Naive B cell (primary cell): Measurements from ENCODE around the gene INTS13. TPM values are rescaled to one million over a fixed set of nuclear protein-coding genes. Genes with fewer than 3 reads are reported as not detected.
"Not testable (repeated sequence)": the region's sequence is repeated elsewhere in the genome, so short reads cannot be mapped to it uniquely, and the experiment has no call there.

Source experiments
- ATAC-seq, 2 donors: fragments of 150-1000 bp; cut with Tn5 transposase; 2 replicates each; pipeline ENCODE4 v1.10.0; 2021; ENCODE audit warnings: low read depth in 2 of 2, mild to moderate bottlenecking in 2 of 2, moderate library complexity in 2 of 2
- DNase-seq: peaks from one replicate; pipeline ENCODE4 v3.0.0; 2022
- H3K27ac Mint-ChIP-seq, 6 donors: one replicate each; pipeline ENCODE4 v1.8.0; 2020 to 2022; ENCODE audit warnings: mild to moderate bottlenecking in 6 of 6, mixed read lengths in 6 of 6, moderate library complexity in 5 of 6, inconsistent platforms in 2 of 6
- H3K27me3 Mint-ChIP-seq, 3 donors: one replicate each; pipeline ENCODE4 v1.8.0; 2021 to 2022; ENCODE audit warnings: mixed read lengths in 3 of 3, mild to moderate bottlenecking in 1 of 3
- H3K36me3 Mint-ChIP-seq, 2 donors: one replicate each; pipeline ENCODE4 v1.8.0; 2020 to 2022; ENCODE audit warnings: mixed read lengths in 2 of 2, inconsistent platforms in 1 of 2, mild to moderate bottlenecking in 1 of 2
- H3K4me1 Mint-ChIP-seq, 3 donors: one replicate each; pipeline ENCODE4 v1.8.0; 2020 to 2022; ENCODE audit warnings: mixed read lengths in 3 of 3, inconsistent platforms in 1 of 3, mild to moderate bottlenecking in 1 of 3, moderate library complexity in 1 of 3
- H3K4me3 Mint-ChIP-seq, 8 donors: one replicate each; pipeline ENCODE4 v1.8.0; 2020 to 2022; ENCODE audit warnings: mild to moderate bottlenecking in 8 of 8, mixed read lengths in 8 of 8, moderate library complexity in 8 of 8, inconsistent platforms in 2 of 8
- H3K9me3 Mint-ChIP-seq, 7 donors: one replicate each; pipeline ENCODE4 v1.8.0; 2020 to 2022; ENCODE audit warnings: mixed read lengths in 7 of 7, mild to moderate bottlenecking in 5 of 7, inconsistent platforms in 2 of 7, moderate library complexity in 1 of 7
- polyA plus RNA-seq, 6 donors: library from polyadenylated mRNA; unstranded; fragments of 300-500 nt; fragmentation: Illumina TruSeq; gene quantifications; one replicate each; pipeline ENCODE4 v1.2.3, GENCODE V29; 2021; ENCODE audit warnings: low read depth in 6 of 6

INTS13 gene
- polyA plus RNA-seq, 6 donors from 2014 or later: 5.0 to 23.3 (median 14.7) TPM

DNA sequence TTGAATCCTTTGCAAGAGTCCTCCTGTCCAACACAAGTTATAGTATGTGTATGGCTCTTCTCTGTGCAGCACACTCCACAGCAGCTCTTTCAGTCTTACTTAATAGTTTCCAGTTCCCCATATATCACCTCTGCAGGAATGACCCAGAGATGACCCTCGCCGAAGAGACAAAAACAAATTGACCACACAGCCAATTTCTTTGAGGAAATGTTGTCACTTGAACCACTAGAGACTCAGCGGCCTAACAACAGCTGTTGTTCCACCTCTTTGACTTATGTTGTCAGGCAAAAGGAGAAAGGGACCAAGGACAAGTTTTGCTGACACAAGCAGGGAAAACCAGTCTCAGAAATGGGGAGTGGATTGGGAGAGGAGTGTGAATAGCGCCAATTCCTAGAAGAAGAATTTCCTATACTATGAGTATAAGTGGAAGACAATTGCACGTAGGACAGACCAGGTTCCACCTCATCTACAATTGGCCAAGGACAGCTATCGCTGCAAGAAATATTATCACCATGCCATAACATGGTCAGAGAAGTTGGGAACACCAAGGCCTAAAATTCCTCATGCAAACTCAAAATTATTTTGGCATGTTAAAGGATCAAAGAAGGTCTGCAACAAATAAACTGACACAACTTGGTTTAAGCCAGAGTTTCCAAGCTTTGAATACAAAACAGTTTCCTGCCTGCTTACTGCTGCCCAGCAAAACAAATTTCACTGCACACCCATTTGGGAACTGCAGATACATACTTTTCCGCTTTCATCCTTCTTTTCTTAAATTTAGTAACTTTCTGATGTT lies 63.1 kb downstream of the INTS13 start:
- H3K27ac Mint-ChIP-seq: no peak overlapping the region
- H3K36me3 Mint-ChIP-seq: no peaks in the 10 kb centered on the region
- H3K9me3 Mint-ChIP-seq: no peaks in the 10 kb centered on the region
- no peak overlapping the region for H3K4me3 Mint-ChIP-seq
- DNase-seq: no peak
- H3K27me3 Mint-ChIP-seq: peaks cover 0 to 8% (median 8%) of the 10 kb centered on the region in 3 donors
- ATAC-seq: no peak
- peaks cover 9 to 16% (median 10%) of the 10 kb centered on the region in 3 donors for H3K4me1 Mint-ChIP-seq

DNA sequence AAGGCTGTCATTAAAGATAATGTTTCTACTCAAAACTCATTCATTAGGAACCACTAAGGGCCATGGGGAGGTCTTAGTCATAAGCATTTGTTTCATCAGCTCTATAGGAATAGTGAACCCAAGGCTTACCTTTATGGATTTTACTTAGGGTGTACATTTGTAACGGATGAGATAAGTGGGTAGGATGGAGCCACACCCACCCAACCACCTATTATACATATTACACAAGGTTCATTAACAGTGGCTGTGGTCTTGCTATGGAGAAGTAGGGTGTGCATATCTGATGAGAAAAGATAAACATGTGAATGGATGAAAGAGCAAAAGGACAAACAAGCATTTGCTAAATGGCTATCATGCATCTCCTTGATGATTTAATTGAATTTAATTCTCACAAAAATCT lies 65.2 kb downstream of the INTS13 start:
- Mint-ChIP-seq H3K4me3 (no peak overlapping the region), H3K27me3 (peaks cover 0 to 8% (median 8%) of the 10 kb centered on the region in 3 donors), H3K27ac (no peak overlapping the region), H3K9me3 (no peaks in the 10 kb centered on the region), H3K4me1 (peaks cover 0 to 1% (median 1%) of the 10 kb centered on the region in 3 donors), H3K36me3 (no peaks in the 10 kb centered on the region)
- no peak for DNase-seq
- no peak for ATAC-seq

DNA sequence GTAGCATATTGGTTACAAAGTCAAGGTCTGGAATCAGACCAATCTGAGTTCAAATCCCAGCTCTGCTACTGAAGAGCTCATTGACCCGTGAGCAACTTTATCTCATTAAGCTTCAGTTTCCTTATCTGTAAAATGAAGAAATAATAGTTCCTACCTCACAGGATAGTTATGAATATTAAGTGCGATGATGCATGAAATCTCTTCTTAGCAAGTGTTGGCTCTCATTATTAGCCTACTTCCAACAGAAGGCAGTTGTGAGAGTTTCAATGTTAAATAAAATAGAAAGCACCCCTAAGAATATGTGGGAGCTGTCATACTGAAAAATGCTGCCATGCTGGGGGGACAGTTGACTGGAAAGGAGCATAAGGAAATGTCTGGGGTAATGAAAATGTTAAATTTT lies 65.8 kb downstream of the INTS13 start:
- H3K27me3 Mint-ChIP-seq: peaks cover 0 to 8% (median 8%) of the 10 kb centered on the region in 3 donors
- H3K27ac Mint-ChIP-seq: no peak overlapping the region
- DNase-seq (no peak), ATAC-seq (no peak)
- H3K9me3 Mint-ChIP-seq: no peaks in the 10 kb centered on the region
- H3K36me3 Mint-ChIP-seq: no peaks in the 10 kb centered on the region
- no peak overlapping the region for H3K4me3 Mint-ChIP-seq
- peaks cover 3 to 8% (median 7%) of the 10 kb centered on the region in 3 donors for H3K4me1 Mint-ChIP-seq

DNA sequence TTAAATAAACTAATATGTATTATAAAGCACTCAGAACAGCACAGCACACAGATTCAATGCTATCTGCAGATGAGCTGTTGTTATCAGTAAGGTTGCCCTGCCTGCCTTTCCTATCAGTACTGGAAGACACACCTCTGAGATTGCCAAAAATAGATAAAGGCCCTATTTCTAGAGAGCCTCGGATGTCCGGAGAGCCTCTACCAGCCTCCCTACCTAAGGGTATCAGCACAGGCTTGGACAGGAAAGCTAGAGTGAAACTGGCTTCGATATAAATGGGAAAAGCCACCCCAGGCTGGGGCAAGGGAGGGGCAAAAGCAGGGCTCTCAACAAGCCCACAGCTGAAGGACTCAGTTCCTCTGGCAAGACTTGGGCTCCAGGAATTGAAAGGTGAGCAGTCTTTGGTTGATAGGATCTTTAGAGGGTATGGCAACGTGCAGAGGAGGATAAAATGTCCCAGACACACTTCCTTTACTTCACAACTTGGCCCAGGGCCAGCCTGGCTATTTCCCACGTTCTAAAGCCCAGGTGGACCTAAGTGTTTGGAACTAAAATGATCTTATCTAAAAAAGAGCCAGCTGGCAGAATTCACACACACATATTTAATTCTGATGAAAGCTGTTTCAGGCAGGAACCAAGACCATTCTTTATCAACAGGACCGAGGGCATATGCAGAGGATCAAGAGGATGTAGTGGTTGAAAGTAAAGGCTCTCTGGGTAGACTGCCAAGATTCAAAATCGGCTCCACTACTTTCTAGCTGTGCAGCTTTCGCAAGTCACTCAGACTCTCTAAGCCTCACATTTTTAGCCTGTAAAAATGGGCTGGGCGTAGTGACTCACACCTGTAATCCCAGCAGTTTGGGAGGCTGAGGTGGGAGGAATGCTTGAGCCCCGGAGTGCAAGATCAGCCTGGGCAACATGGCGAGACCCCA lies 67.0 kb downstream of the INTS13 start:
- Mint-ChIP-seq H3K27ac (peak overlapping the region in 1 of 6 donors; percentile 25), H3K36me3 (no peaks in the 10 kb centered on the region), H3K9me3 (no peaks in the 10 kb centered on the region), H3K4me3 (no peak overlapping the region), H3K4me1 (peaks cover 4 to 9% (median 8%) of the 10 kb centered on the region in 3 donors), H3K27me3 (peaks cover 0 to 8% (median 8%) of the 10 kb centered on the region in 3 donors)
- DNase-seq (no peak), ATAC-seq (no peak)

DNA sequence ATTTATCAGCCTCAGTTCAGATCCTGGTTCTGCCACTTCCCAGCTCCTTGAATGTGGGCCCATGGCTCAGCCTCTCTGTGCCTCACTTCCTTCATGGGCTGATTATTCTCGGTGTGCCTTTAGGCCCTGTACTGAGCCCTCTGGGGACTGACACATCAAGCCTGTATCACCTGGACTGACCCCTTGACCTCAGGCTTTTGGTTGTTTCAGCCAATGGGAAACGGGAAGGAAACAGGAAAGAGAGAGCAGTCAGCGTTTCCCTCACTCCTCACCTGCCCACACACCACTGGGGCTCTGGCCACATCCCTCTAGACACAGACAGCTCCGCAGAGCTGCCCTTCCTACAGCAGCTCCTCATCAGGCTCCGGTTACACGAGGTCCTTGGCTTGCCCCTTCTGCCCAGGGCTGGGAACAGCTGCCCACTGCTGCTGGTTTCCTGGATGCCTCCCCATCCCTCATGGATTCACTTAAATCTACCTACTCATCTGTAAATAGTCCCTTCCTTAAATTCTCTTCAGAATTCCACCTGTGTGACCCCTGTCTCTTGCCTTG lies 67.8 kb downstream of the INTS13 start:
- ATAC-seq: no peak
- H3K27me3 Mint-ChIP-seq: peaks cover 0 to 8% (median 8%) of the 10 kb centered on the region in 3 donors

DNA sequence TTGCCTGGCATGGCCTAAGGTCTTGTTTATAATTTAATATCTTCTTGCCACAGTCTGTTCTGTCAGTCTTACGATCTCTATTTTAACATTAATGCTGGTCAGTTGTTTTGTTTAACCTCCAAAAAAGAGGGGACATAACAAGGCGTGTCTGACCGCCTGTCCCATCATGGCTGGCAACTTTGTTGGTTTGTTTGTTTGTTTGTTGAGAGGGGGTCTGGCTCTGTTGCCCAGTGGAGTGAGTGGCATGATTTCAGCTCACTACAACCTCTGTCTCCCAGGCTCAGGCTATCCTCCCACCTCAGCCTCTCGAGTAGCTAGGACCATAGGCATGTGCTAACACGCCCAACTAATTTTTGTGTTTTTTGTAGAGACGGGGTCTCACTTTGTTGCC lies 68.7 kb downstream of the INTS13 start:
- no peaks in the 10 kb centered on the region for H3K9me3 Mint-ChIP-seq
- H3K4me1 Mint-ChIP-seq: peaks cover 4 to 9% (median 8%) of the 10 kb centered on the region in 3 donors
- H3K27me3 Mint-ChIP-seq: peaks cover 0 to 8% (median 8%) of the 10 kb centered on the region in 3 donors

More for the DNA sequence above, 67.8 kb downstream of the INTS13 start:
- Mint-ChIP-seq H3K9me3 (no peaks in the 10 kb centered on the region), H3K27ac (peak overlapping the region in 1 of 6 donors; percentile 25), H3K4me1 (peaks cover 4 to 9% (median 8%) of the 10 kb centered on the region in 3 donors), H3K4me3 (no peak overlapping the region), H3K36me3 (no peaks in the 10 kb centered on the region)
- no peak for DNase-seq

DNA sequence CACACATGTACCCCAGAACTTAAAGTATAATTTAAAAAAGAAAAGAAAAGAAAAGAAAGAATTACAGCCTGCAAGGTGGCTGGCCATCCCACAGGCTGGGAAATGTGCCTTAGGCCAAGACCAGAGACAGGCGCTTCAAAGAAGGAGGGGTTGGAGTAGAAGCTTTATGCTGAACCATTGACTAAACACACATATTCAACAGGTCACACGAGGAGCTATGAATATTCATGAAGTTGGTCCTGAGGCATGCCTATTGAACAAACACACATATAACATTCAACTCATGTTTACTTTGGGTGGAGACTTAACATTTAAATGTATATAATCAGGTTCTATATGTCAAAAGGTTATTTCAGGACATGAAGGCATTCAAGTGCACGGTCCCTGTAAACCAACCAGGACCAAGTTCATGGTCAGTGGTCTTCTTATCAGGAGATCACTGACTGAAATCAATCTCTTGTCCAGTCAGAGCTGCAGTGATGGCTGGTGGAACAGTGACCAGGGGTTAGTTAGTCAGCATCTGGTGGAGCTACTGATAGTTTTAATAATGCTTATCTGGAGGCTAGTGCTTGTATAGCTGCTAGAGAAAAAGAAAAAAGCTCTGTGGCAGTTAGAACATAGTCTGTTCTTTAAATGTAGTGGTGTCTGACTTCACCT lies 69.2 kb downstream of the INTS13 start:
- DNase-seq (no peak), ATAC-seq (no peak)
- Mint-ChIP-seq H3K9me3 (no peaks in the 10 kb centered on the region), H3K36me3 (no peaks in the 10 kb centered on the region), H3K4me1 (peaks cover 4 to 9% (median 8%) of the 10 kb centered on the region in 3 donors), H3K27ac (no peak overlapping the region), H3K4me3 (no peak overlapping the region), H3K27me3 (peaks cover 0 to 8% (median 8%) of the 10 kb centered on the region in 3 donors)

More for the DNA sequence above, 68.7 kb downstream of the INTS13 start:
- ATAC-seq: no peak
- H3K4me3 Mint-ChIP-seq: no peak overlapping the region
- no peaks in the 10 kb centered on the region for H3K36me3 Mint-ChIP-seq
- H3K27ac Mint-ChIP-seq: no peak overlapping the region
- no peak for DNase-seq

DNA sequence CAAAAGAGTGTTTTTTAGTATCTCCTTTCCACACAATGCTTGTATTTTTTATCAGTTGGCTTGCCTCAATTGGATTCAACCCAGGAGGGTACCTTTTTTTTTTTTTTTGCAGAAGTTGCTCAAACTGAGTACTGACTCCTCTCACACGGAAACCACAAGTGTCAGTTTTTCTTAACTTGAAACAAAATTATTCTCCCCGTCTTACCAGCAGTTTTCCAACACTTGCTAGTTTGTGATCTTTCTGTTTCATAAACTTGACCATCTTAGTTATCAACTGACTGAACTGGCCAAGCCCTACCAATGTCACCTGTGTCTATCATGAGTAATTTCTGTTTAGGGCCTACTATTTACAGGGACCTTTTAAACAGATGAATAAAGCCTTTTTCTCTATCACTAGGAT lies 70.7 kb downstream of the INTS13 start:
- Mint-ChIP-seq H3K36me3 (no peaks in the 10 kb centered on the region), H3K27me3 (peaks cover 0 to 8% (median 8%) of the 10 kb centered on the region in 3 donors), H3K27ac (no peak overlapping the region), H3K9me3 (peaks cover 0 to 4% (median 0%) of the 10 kb centered on the region in 7 donors), H3K4me1 (peaks cover 4 to 9% (median 8%) of the 10 kb centered on the region in 3 donors), H3K4me3 (no peak overlapping the region)
- ATAC-seq (no peak), DNase-seq (no peak)

DNA sequence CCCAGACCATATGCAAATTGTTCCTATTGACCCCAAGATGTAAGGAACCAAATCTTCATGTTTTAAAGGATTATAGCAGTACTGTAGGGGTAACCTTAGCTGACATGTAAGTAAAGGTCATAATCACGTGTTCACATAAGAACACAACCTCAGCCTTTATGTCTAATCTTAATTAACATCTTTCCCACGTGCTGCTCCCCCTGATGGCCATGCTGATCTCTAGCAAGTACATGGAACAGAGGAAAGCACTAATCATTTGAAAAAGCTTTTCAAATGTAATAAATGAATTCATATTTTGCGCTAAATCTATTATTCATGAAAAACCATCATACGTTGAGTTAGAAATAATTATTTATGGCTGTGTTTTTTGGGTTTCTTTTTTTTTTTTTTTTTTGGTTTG lies 74.3 kb downstream of the INTS13 start:
- H3K4me3 Mint-ChIP-seq: no peak overlapping the region
- H3K27ac Mint-ChIP-seq: peak overlapping the region in 1 of 6 donors; percentile 29
- no peaks in the 10 kb centered on the region for H3K27me3 Mint-ChIP-seq
- H3K4me1 Mint-ChIP-seq: peaks cover 4 to 9% (median 8%) of the 10 kb centered on the region in 3 donors
- H3K9me3 Mint-ChIP-seq: peaks cover 0 to 8% (median 3%) of the 10 kb centered on the region in 7 donors
- DNase-seq: no peak
- ATAC-seq: no peak
- H3K36me3 Mint-ChIP-seq: no peaks in the 10 kb centered on the region

DNA sequence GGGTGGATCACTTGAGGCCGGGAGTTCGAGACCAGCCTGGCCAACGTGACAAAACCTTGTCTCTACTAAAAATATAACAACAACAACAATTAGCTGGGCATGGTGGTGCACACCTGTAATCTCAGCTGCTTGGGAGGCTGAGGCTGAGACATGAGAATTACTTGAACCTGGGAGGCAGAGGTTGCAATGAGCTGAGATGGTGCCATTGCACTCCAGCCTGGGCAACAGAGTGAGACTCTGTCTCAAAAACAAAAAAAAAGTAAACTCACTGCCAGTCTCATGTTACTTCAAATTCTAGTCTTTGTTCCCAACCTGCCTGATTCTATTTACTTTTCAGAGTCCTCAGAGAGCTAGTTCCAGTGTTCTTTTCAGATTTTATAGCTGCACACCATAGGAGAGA lies 75.0 kb downstream of the INTS13 start:
- H3K9me3 Mint-ChIP-seq, DNase-seq, H3K36me3 Mint-ChIP-seq, H3K27me3 Mint-ChIP-seq, ATAC-seq, H3K4me1 Mint-ChIP-seq, H3K4me3 Mint-ChIP-seq: not testable (repeated sequence)
- H3K27ac Mint-ChIP-seq: peak overlapping the region in 1 of 6 donors; percentile 49

DNA sequence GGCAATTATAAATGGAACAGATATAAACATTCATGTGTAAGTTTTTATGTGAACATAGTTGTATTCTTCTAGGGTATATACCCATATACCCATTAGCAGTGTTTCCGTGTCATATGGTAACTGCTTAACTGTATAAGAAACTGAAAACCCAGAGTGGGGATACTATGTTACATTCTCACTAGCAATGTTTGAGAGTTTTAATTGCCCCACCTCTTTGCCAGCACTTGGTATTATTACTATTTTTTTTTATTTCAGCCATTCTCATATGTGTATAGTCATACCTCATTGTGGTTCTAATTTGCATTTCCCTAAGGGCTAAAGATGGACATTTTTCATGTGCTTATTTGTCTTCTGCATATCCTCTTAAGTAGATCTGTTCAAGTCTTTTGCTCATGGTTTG lies 76.1 kb downstream of the INTS13 start:
- ATAC-seq (no peak), DNase-seq (no peak)
- no peaks in the 10 kb centered on the region for H3K36me3 Mint-ChIP-seq
- no peaks in the 10 kb centered on the region for H3K27me3 Mint-ChIP-seq
- H3K27ac Mint-ChIP-seq: no peak overlapping the region
- peaks cover 0 to 8% (median 3%) of the 10 kb centered on the region in 7 donors for H3K9me3 Mint-ChIP-seq
- H3K4me3 Mint-ChIP-seq: no peak overlapping the region
- no peaks in the 10 kb centered on the region for H3K4me1 Mint-ChIP-seq

DNA sequence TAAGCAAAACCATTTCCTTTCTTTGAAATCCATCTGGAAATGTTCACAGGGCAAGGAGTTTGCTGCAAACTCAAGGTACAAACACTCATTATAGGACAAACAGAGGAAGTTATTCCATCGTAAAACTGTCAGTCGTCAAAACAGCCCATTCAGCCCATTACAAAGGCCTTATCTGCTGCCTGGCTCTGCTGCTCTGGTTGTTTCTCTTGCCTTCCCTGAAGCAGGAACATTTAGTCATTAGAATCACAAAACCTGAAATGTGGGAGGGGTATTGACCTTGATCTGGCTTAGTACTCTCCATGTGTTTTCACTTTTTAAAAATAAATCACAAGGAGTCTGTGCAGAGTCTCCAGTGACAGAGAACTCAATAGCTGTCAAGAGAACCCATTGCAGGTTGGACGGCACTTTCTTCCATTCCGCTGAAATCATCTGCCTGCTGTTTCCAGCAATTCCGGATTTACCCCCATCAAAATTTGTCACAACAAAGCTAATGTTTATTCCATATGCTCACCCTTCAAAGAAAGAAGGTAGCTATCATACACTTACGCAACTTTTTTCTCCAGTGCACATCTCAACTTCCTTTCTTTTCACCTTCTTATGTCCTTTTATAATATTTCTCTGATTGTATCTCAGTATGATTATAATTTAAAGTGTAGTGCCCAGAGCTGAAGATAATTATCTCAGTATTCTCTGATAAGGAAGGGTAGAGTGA lies 80.2 kb downstream of the INTS13 start:
- H3K9me3 Mint-ChIP-seq: peaks cover 0 to 8% (median 3%) of the 10 kb centered on the region in 7 donors
- no peak for ATAC-seq
- no peak for DNase-seq
- no peaks in the 10 kb centered on the region for H3K36me3 Mint-ChIP-seq
- no peak overlapping the region for H3K4me3 Mint-ChIP-seq
- H3K27me3 Mint-ChIP-seq: no peaks in the 10 kb centered on the region
- no peaks in the 10 kb centered on the region for H3K4me1 Mint-ChIP-seq
- no peak overlapping the region for H3K27ac Mint-ChIP-seq
